AML-193 (cell line): Measurements from ENCODE around the gene TLL2.

Source experiments
- DNase-seq, 2 experiments: peaks; one replicate each; lab custom pipeline; 2025; lab: John Stamatoyannopoulos, UW

The TLL2 gene

DNA sequence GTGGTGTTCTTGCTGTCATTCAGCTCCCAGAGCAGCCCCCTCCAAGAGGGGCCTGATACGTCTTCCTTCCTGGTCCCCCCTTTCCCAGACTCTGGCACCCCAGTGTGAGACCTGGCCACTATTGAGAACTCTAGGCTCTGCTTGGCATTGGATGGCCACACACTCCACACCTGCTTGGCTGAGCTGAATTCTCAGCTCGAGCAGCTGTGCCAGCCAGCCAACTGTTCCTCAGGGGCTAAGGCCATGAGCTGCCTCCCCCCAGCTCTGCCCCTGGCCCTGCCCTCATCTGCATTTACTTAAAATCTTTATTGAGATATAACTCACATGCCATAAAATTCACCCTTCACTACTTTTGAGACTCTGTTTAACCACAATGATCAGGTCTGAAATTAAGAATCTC lies 6.7 kb downstream of the TLL2 start:
- DNase-seq, result no peak

- no peak for DNase-seq
These were observed 8.3 kb downstream of the TLL2 start for GRCh38 chr10:96505150-96506136.

DNA sequence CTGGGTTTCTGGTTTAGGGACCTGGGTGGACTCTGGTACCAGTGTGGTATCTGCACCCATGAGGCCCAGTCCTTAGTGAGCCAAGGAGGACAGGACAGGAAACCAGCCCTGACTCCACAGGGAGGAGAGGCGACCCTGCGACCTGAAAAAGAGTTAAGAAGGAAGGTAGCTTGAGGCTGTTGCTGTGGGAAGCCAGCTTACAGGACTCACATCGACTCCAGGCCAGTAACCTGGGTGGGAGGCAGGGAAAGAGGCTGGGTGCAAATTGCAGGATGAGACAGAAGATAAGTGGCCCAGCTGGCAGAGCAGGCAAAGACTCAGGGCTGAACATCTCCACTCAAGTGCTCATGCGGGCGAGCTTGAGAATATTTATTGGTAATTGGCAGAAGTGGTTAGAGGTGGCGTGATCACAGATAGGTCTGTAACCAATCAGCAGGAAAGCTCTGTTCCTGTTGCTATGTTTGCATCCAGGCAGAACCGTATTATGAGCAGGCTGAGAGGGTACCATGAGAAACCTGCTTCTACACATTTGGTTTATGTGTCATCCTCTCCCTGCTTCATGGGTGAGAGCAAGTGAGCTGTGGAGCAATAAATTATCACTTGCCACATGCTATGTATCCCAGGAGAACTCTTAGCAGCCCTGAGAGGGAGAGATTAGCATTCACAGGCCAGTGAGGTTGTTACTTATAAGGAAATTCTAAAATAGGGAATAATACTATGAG lies 11.0 kb downstream of the TLL2 start:
- no peak for DNase-seq

GRCh38 chr10:96501985-96502384 lies 11.7 kb downstream of the TLL2 start:
- DNase-seq, result no peak

- no peak for DNase-seq
These were observed 13.2 kb downstream of the TLL2 start for GRCh38 chr10:96500519-96500918.

DNA sequence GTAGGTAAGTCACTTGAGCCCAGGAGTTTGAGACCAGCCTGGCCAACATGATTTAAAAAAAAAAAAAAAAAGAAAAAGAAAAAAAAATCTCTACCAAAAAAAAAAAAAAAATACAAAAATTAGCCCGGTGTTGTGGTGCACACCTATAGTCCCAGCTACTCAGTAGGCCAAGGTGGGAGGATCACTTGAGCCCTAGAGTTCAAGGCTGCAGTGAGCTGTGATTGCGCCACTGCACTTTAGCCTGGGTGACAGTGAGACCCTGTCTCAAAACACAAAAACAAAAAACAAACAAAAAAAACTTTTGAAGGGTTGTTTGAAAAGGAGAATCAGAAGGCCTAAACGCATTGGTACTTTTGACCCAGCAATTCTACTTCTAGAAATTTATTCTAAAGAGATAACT lies 13.7 kb downstream of the TLL2 start:
- DNase-seq, result no peak

DNA sequence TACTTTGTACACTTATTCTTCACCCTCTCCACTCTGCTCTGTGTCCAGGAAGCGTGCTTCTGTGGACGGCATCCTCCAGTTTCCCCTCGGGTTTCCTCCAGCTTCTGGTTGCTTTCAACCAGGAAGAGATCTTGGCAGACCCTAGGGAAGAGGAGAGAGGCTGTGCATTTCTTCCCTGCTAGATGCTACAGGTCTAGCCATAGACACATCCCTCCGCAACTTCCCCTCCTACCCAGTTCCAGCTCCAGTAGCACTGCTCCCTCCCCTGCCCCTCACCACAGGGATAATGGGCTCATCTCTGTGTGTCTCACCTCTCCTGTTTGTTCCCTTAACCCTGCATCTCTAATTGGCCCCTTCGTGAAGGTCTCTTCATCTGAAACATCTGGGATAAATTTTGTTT lies 16.3 kb downstream of the TLL2 start:
- no peak for DNase-seq

- DNase-seq, result peak in 1 of 2 experiments; percentile 2
These were observed 17.3 kb downstream of the TLL2 start for GRCh38 chr10:96496281-96496925.

GRCh38 chr10:96495544-96495943 lies 18.2 kb downstream of the TLL2 start:
- no peak for DNase-seq

DNA sequence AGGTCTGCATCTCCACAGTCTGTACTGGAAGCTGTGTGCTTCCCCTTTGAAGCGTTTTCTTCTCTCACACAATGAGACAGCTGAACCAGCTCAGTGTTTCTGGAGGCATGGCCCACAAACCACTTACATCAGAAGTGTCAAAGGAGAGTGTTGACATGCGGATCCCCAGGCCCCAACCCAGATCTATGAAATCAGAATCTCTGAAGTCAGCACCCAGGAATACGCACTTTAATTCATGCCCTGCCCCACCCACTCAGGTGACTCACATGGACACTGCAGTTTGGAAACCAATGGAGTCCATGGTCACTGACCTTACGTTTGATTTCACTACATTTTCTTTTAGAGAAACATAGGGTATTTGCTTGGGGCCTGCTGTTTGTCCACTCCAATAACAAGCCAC lies 19.0 kb downstream of the TLL2 start:
- no peak for DNase-seq

DNA sequence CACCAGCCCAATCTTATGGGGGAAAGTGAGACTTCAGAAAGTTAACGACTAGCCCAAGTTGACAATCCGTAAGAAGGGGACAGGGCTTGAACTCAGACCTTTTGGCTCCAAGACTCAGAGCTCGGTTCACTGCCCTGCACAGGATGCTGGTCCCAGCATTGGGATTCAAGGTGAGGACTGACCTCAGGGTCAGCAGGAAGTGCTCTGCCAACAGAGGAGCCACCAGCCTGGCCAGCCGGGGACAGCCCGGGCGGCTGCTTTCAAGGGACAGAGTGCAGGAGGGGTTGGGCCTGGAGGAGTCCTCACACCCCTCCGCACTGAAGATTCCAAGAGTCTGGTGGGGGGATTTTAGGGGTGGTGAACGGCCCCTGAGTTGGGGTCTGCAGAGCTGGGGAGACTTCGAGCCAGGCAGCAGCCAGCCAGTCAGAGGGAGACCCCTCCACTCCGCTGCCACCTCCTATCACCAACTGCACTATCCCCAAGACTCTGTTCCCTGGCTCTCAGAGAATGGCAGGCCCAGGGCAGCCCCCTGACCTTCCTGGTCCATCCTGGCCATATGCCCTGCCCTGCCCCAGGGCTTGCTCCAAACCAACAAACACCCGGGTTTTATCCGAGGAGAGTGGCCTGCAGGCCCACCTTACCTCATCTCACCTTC lies 19.7 kb downstream of the TLL2 start:
- DNase-seq, result no peak

GRCh38 chr10:96493254-96493653 lies 20.5 kb downstream of the TLL2 start:
- DNase-seq, result no peak

- no peak for DNase-seq
These were observed 22.4 kb downstream of the TLL2 start for GRCh38 chr10:96491303-96491702.

DNA sequence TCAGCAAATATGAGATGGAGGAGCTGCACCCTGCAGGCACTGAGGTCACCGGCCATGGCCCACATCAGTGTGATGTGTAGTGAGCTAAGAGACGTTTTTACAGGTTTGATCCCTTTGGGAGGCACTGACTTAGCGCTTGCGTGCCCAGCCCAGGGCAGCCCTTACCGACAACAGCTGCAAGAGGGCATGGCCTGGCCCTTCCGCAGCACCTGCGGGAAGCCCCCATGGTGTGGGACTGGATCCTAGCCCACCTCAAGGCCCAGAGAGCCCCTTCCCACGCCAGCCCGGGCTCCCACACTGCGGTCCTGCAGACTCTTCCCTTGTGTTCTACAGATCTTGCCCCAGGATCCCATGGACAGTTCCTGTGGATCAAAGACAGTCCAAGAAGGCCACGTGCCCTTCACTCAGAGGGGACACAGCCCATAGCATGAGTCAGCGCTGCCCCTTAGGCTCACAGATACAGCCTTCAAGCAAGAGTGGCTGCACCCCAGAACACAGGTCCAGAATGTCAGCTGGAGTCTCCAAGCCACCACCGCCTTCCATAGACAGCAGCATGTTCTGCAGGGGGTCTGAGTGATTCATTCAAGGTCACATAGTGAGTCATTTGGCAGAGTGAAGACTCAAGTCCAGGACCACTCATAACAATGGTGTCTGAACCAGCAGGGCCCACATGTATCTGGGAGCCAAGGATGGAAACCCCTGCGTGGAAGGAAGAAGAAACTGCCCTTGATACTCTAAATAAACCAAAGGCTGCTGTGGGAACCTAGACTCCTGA lies 25.4 kb downstream of the TLL2 start:
- DNase-seq, result no peak

DNA sequence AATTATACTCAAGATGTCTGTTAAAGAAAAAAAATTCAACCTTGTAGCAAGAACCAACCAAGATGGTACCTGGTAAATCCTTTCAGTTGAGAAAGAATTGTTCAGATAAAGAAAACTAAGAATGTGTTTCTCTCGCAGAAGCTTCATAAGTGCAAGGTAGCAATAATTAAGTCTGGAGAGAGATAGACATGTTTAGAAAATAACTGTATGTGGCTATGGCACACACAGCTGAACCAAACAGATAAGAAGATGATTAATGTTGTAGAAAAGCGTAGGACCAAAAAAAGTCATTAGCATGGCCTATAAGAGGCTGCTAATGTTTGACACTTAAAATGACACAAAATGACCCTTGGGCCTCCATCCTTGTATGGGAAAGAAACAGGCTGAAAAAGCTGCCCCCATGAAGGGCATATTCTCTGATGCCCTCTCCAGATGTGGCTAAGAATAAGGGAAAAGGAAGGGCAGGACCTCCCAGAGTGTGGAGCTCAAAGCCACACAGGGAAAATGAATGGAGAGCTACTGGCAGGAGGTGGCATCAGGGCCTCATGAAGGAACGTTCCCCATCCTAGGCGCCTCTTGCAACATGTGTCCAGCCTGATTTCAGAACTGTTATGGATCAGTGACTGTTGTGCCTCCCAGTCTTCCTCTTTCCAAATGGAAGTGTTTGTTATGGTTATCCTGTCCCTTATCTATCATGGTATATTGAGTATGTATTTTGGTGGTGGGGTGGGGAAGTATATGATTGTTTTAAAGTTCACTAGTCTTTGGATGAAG lies 30.7 kb downstream of the TLL2 start:
- no peak for DNase-seq

DNA sequence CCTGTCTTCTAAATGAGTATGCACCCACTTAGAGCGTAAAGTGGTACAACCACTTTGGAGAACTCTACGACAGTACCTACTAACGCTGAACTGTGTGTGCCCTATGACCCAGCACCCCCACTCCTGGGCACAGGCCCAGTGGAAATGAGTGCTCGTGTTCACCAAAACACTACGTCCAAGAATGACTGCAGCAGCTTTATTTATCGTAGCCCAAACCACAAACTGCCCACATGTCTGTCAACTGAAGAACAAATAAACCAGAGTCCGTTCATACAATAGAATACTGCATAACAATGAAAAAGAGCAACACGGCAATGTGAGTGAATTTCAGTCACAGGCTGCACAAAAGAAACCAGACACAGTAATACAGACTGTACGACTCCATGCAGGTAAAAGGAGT lies 35.4 kb downstream of the TLL2 start:
- no peak for DNase-seq

- no peak for DNase-seq
These were observed 39.9 kb downstream of the TLL2 start for GRCh38 chr10:96473866-96474265.

DNA sequence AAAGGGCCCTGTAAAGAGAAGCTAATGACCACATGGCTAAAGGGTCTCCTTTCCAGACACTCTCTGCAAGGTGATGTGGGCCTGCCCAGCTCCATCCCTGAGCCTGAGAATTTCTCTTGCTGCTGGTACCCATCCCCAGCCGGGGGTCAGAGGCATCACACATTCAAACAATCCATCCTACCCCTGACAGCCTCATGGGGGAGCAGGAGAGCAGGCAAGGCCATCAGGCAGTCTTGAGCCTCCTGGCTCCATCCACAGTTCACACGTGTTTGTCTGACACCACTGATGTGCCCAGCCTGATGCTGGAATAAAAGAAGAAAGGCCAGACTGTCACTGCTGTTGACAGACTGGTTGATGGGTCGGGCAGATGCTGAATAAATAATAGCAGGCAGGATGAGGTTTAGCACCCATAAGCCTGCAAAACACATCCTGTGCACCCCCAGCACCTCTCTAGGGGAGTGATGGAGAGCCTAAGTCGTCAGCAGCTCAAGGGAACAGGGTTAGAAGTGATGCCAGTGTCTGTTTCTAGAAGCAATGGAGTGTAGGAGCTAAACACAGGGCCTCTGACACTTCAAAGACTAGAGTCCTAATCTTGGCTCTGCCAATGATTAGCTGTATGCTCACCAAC lies 43.5 kb downstream of the TLL2 start:
- peak; percentile 13 to 50 for DNase-seq

- DNase-seq, result no peak
These were observed 44.9 kb downstream of the TLL2 start for GRCh38 chr10:96468845-96469244.

GRCh38 chr10:96465599-96465998 lies 48.1 kb downstream of the TLL2 start:
- no peak for DNase-seq
